K562 (cell line): Measurements from ENCODE around the gene SEC31A. TPM values are rescaled to one million over a fixed set of nuclear protein-coding genes. Genes with fewer than 3 reads are reported as not detected.

ENCODE experiments used
- ATAC-seq: fragments of 200-7000 bp; cut with Tn5 transposase; 3 replicates; pipeline ENCODE4 v1.9.1; 2020; ENCODE audit warnings: moderate library complexity
- BruUV-seq: library from RNA; stranded (reverse); fragments of 400-500 nt; replicated peaks from 2 replicates; lab custom pipeline; 2021; lab: Mats Ljungman, UMichigan
- CTCF ChIA-PET: fragments of 300-600 bp; formaldehyde crosslinking; extraction: SDS; loops from one replicate; lab custom pipeline; 2021; ENCODE audit warnings: low intra/inter-chr PET ratio; lab: Yijun Ruan, JAX
- POLR2A ChIA-PET: fragments of 300-600, 350-650 bp; sonication (Branson Sonifier 250); formaldehyde crosslinking; extraction: SDS; loops from one replicate; lab custom pipeline; 2021; ENCODE audit warnings: antibody characterized with exemption, inconsistent platforms; lab: Yijun Ruan, JAX
- DNase-seq, 4 experiments: peaks; one replicate each; pipeline versions ENCODE4 v3.0.0 to v3.0.0-alpha.2; 2011 to 2018; ENCODE audit warnings: low spot score in 3 of 4, mixed read lengths in 3 of 4; ENCODE audit errors: extremely low read depth in 1 of 4
- FAIRE-seq: peaks from 2 replicates; lab custom pipeline; 2011; peaks lifted over from hg19 to GRCh38; lab: Jason Lieb, UNC
- H2AFZ ChIP-seq: 2 replicates; pipeline ENCODE4 v1.6.0; 2011; ENCODE audit warnings: low read depth, low read length, control low read depth, inconsistent platforms
- H3K27ac ChIP-seq: fragments of 200-600 bp; 3 replicates; pipeline ENCODE4 v1.8.0; 2011; ENCODE audit warnings: low read depth, mild to moderate bottlenecking, control low read depth, inconsistent platforms, low read length, moderate library complexity, mixed read lengths; ENCODE audit errors: extremely low read depth
- H3K27me3 ChIP-seq, 2 experiments: fragments of 300-600 bp in 1 of 2; 2 replicates in 1 of 2; 3 replicates in 1 of 2; pipeline versions ENCODE4 v1.6.0 to v1.8.0; 2011; ENCODE audit warnings: inconsistent platforms in 2 of 2, low read length in 2 of 2, mild to moderate bottlenecking in 1 of 2, mixed read lengths in 1 of 2, moderate library complexity in 1 of 2; ENCODE audit not compliant: control insufficient read depth in 2 of 2, insufficient read depth in 2 of 2
- H3K36me3 ChIP-seq: fragments of 300-600 bp; 3 replicates; pipeline ENCODE4 v1.8.0; 2011; ENCODE audit warnings: mild to moderate bottlenecking, low read length, inconsistent platforms; ENCODE audit not compliant: control insufficient read depth, insufficient read depth
- H3K4me1 ChIP-seq, 2 experiments: fragments of 200-600 bp in 1 of 2; replicated peaks in 1 of 2; 2 replicates in 1 of 2; 3 replicates in 1 of 2; pipeline versions ENCODE4 v1.5.1 to v1.8.0; 2011; ENCODE audit warnings: inconsistent platforms in 2 of 2, low read length in 2 of 2, mild to moderate bottlenecking in 1 of 2, mixed read lengths in 1 of 2, moderate library complexity in 1 of 2; ENCODE audit not compliant: control insufficient read depth in 2 of 2, insufficient read depth in 2 of 2
- H3K4me2 ChIP-seq: 2 replicates; pipeline ENCODE4 v1.6.1; 2011; ENCODE audit warnings: low read length, control low read depth, inconsistent platforms, mixed read lengths; ENCODE audit not compliant: insufficient read depth
- H3K4me3 ChIP-seq: fragments of 200-600 bp; sonication (generic), shearing (Covaris generic); 2 replicates; pipeline ENCODE4 v1.5.1; 2016; ENCODE audit warnings: control low read depth, inconsistent platforms
- H3K79me2 ChIP-seq: fragments of 200-600 bp; 3 replicates; pipeline ENCODE4 v1.8.0; 2011; ENCODE audit warnings: low read length, inconsistent platforms; ENCODE audit not compliant: control insufficient read depth, insufficient read depth
- H3K9ac ChIP-seq, 2 experiments: 2 replicates each; pipeline versions ENCODE4 v1.6.0 to v1.6.1; 2011; ENCODE audit warnings: low read depth in 2 of 2, low read length in 2 of 2, control low read depth in 1 of 2, inconsistent platforms in 1 of 2, mild to moderate bottlenecking in 1 of 2, mixed read lengths in 1 of 2; ENCODE audit not compliant: insufficient read depth in 1 of 2
- H3K9me1 ChIP-seq: one replicate; pipeline ENCODE4 v1.6.0; 2011; ENCODE audit warnings: inconsistent platforms, mild to moderate bottlenecking, low read length, moderate library complexity; ENCODE audit not compliant: control insufficient read depth, insufficient read depth
- H3K9me3 ChIP-seq: replicated peaks from 2 replicates; pipeline ENCODE4 v1.5.1; 2011; ENCODE audit warnings: low read depth, low read length, inconsistent platforms; ENCODE audit not compliant: control insufficient read depth, insufficient read depth
- H4K20me1 ChIP-seq: replicated peaks from 2 replicates; pipeline ENCODE4 v1.6.1; 2011; ENCODE audit warnings: low read length, inconsistent platforms, mixed read lengths; ENCODE audit not compliant: control insufficient read depth, insufficient read depth
- BHLHE40 ChIP-seq: IDR thresholded peaks from 2 replicates; pipeline ENCODE4 v1.6.1; 2011; ENCODE audit warnings: low read length, improper control_type of control experiment
- COPS2 ChIP-seq: fragments of 450-650 bp; conservative IDR thresholded peaks from 2 replicates; pipeline ENCODE4 v1.6.1; 2016; ENCODE audit warnings: mild to moderate bottlenecking, moderate library complexity
- E2F4 ChIP-seq: sonication (generic); formaldehyde crosslinking; IDR thresholded peaks from 2 replicates; pipeline ENCODE4 v1.8.0; 2022; ENCODE audit warnings: mild to moderate bottlenecking, low read depth, missing genetic modification reagents
- HDAC2 ChIP-seq: fragments of 450-650 bp; IDR thresholded peaks from 2 replicates; pipeline ENCODE4 v1.6.1; 2016; ENCODE audit warnings: mild to moderate bottlenecking
- IFI16 ChIP-seq: fragments of 250-450 bp; sonication (Bioruptor Pico); IDR thresholded peaks from 2 replicates; pipeline ENCODE4 v2.1.2; 2022; ENCODE audit warnings: mild to moderate bottlenecking, inconsistent platforms
- NUFIP1 ChIP-seq: fragments of 450-650 bp; IDR thresholded peaks from 2 replicates; pipeline ENCODE4 v1.6.1; 2018; ENCODE audit not compliant: partially characterized antibody
- RAD51 ChIP-seq: fragments of 450-650 bp; IDR thresholded peaks from 2 replicates; pipeline ENCODE4 v1.7.1; 2016; ENCODE audit warnings: low read depth, mild to moderate bottlenecking, borderline replicate concordance
- RBFOX2 ChIP-seq: fragments of 200-400 bp; formaldehyde crosslinking; IDR thresholded peaks from 2 replicates; pipeline ENCODE4 v1.6.1; 2017; ENCODE audit warnings: low read depth, mild to moderate bottlenecking, low read length, moderate library complexity
- SAFB2 ChIP-seq: fragments of 200-400 bp; formaldehyde crosslinking; IDR thresholded peaks from 2 replicates; pipeline ENCODE4 v1.6.1; 2018; ENCODE audit warnings: borderline replicate concordance, low read length, low read depth, moderate library complexity; ENCODE audit not compliant: severe bottlenecking
- TEAD2 ChIP-seq: fragments of 450-650 bp; IDR thresholded peaks from 2 replicates; pipeline ENCODE4 v1.6.1; 2016; ENCODE audit warnings: missing genetic modification characterization, control low read depth, missing compliant biosample characterization
- THRB ChIP-seq: fragments of 450-650 bp; formaldehyde crosslinking; conservative IDR thresholded peaks from 2 replicates; pipeline ENCODE4 v1.4.0; 2022; ENCODE audit warnings: mild to moderate bottlenecking, missing genetic modification characterization
- XRCC3 ChIP-seq: fragments of 450-650 bp; IDR thresholded peaks from 2 replicates; pipeline ENCODE4 v1.6.1; 2017; ENCODE audit warnings: mild to moderate bottlenecking, moderate library complexity
- ZFPM2 ChIP-seq: fragments of 250-450 bp; sonication (Bioruptor Pico); IDR thresholded peaks from 2 replicates; pipeline ENCODE4 v1.5.1; 2022; ENCODE audit warnings: mild to moderate bottlenecking
- WGBS: fragments of 100-300 bp; shearing (Covaris generic); methylation state at CpG from one replicate; pipeline ENCODE4 v1.1.6; 2016; ENCODE audit warnings: low coverage, mixed read lengths; ENCODE audit not compliant: insufficient coverage; ENCODE audit errors: missing lambda C conversion rate; 5-methylcytosine and 5-hydroxymethylcytosine counted together
- in situ Hi-C: fragments of 300-500 bp; cut with MboI; formaldehyde crosslinking; loops from 4 replicates; pipeline ENCODE4 v1.15.0; 2018; ENCODE audit warnings: inconsistent platforms, mixed read lengths
- intact Hi-C: fragments of 100-400 bp; cut with micrococcal nuclease; formaldehyde crosslinking; loops from 2 replicates; pipeline ENCODE4 v1.14.2; 2022
- polyA plus RNA-seq, 8 experiments: library from polyadenylated mRNA; depleted of rRNA in 4 of 8; stranded (reverse) in 5 of 8; unstranded in 3 of 8; fragments of >200 nt; fragmentation: Nextera tagmentation in 2 of 8; fragmentation: Illumina TruSeq in 1 of 8; extraction: Ambion mirVana in 2 of 8; extraction: Trizol in 1 of 8; gene quantifications; 2 replicates each; pipeline versions ENCODE4 v1.2.1 to v1.2.3, GENCODE V29; 2011 to 2014; ENCODE audit warnings: inconsistent platforms in 1 of 8, missing spikeins in 1 of 8
- total RNA-seq, 7 experiments: library from RNA; depleted of rRNA in 6 of 7; stranded (reverse); fragments of >200 nt in 6 of 7; fragmentation: Illumina TruSeq in 2 of 7; extraction: Trizol in 2 of 7; gene quantifications; 2 replicates each; pipeline versions ENCODE4 v1.2.1 to v1.2.3, GENCODE V29; 2011 to 2021; ENCODE audit warnings: low replicate concordance in 1 of 7

The SEC31A gene
- total and polyA plus RNA-seq, 9 of the 15 experiments (the other 6 are each of a cell fraction or from before 2014, with no cell fraction given) = 78.9 to 241 (median 173) TPM

GRCh38 chr4:82789025-82789776 is 101.8 kb downstream of the SEC31A start:
- Histone ChIP-seq H4K20me1 (no peaks in the 10 kb centered on the region), H3K9ac (no peak overlapping the region), H3K4me2 (no peak overlapping the region), H3K9me1 (no peaks in the 10 kb centered on the region), H3K9me3 (no peaks in the 10 kb centered on the region), H3K4me1 (no peaks in the 10 kb centered on the region), H3K27me3 (peaks cover 35 to 56% of the 10 kb centered on the region in 2 experiments), H3K36me3 (no peaks in the 10 kb centered on the region), H3K27ac (no peak overlapping the region), H3K79me2 (no peaks in the 10 kb centered on the region), H3K4me3 (no peak overlapping the region), H2AFZ (no peak overlapping the region)
- CTCF ChIA-PET = no interaction called here
- in situ Hi-C loops = no loop called here
- DNase-seq (no peak), FAIRE-seq (no peak), ATAC-seq (no peak)
- TF ChIP-seq RBFOX2 = no peak
- TF ChIP-seq XRCC3 = no peak
- TF ChIP-seq HDAC2 = no peak
- no peak for TF ChIP-seq ZFPM2 (CRISPR knock-in tag)
- no peak for TF ChIP-seq BHLHE40
- no peak for TF ChIP-seq THRB (CRISPR knock-in tag)
- no peak for TF ChIP-seq E2F4 (CRISPR knock-in tag)
- no peak for TF ChIP-seq NUFIP1
- TF ChIP-seq COPS2 = no peak
- TF ChIP-seq IFI16 (CRISPR knock-in tag) = no peak
- TF ChIP-seq SAFB2 = no peak
- no peak for TF ChIP-seq TEAD2 (tag)
- TF ChIP-seq RAD51 = no peak
- POLR2A ChIA-PET = no interaction called here
- WGBS = 0% methylated on average over 7 of the region's 7 CpGs
- intact Hi-C loops = no loop called here
- no TSS peak for BruUV-seq
